Uterus (tissue), 2 donors: ENCODE results near the gene BRINP3.

ENCODE experiments used
- POLR2A ChIP-seq, 2 donors: fragments of 450-650 bp; IDR thresholded peaks; one replicate each; pipeline ENCODE4 v1.6.1; 2016; ENCODE audit warnings: antibody characterized with exemption in 2 of 2, mild to moderate bottlenecking in 1 of 2, moderate library complexity in 1 of 2
- TF ChIP-seq, protein P1 (sequence below), 4 experiments: fragments of 200-600 bp in 2 of 4; fragments of 450-650 bp in 2 of 4; sonication (generic) in 2 of 4; IDR thresholded peaks; one replicate each; pipeline ENCODE4 v1.5.1; 2016 to 2019; ENCODE audit warnings: antibody characterized with exemption in 4 of 4, mild to moderate bottlenecking in 2 of 4, moderate library complexity in 1 of 4

- no peak for TF ChIP-seq POLR2A (IDR thresholded peaks at IDR 0.05)
- TF ChIP-seq, protein P1, sequence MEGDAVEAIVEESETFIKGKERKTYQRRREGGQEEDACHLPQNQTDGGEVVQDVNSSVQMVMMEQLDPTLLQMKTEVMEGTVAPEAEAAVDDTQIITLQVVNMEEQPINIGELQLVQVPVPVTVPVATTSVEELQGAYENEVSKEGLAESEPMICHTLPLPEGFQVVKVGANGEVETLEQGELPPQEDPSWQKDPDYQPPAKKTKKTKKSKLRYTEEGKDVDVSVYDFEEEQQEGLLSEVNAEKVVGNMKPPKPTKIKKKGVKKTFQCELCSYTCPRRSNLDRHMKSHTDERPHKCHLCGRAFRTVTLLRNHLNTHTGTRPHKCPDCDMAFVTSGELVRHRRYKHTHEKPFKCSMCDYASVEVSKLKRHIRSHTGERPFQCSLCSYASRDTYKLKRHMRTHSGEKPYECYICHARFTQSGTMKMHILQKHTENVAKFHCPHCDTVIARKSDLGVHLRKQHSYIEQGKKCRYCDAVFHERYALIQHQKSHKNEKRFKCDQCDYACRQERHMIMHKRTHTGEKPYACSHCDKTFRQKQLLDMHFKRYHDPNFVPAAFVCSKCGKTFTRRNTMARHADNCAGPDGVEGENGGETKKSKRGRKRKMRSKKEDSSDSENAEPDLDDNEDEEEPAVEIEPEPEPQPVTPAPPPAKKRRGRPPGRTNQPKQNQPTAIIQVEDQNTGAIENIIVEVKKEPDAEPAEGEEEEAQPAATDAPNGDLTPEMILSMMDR (IDR thresholded peaks at IDR 0.05), result no peak
These were observed 5.6 kb downstream of the BRINP3 start for GRCh38 chr1:190472042-190472441.
